Astrocyte (in vitro differentiated cells and primary cell): ENCODE results near the gene KRTAP19-2.

Experiments used
- EZH2 ChIP-seq: IDR thresholded peaks from 2 replicates; pipeline ENCODE4 v1.6.1; 2012; ENCODE audit warnings: mild to moderate bottlenecking, low read length, inconsistent platforms; ENCODE audit not compliant: insufficient read depth
- TF ChIP-seq, protein P1 (sequence below): IDR thresholded peaks from 2 replicates; pipeline ENCODE4 v1.5.1; 2011; ENCODE audit warnings: low read depth, mild to moderate bottlenecking, inconsistent platforms, low read length, moderate library complexity; ENCODE audit not compliant: insufficient read depth

DNA sequence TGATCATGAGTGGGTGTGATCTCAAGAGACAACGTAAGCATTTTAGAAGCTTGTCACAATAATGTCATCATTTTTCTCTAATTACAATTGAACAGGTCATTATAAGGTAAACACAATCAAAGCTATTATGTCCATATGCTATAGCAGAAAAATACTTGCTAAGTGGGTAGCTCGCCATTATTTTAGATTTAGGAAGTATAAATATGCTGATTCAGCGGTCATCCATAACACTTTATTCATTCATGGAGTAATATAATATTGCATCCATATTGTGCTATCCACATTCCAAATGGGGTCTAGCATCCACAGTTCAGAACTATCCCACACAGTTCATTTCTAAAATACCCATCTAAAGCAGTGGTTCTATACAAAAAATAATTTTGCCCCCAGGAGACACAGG, 38.7 kb downstream of the KRTAP19-2 start:
- TF ChIP-seq, protein P1, sequence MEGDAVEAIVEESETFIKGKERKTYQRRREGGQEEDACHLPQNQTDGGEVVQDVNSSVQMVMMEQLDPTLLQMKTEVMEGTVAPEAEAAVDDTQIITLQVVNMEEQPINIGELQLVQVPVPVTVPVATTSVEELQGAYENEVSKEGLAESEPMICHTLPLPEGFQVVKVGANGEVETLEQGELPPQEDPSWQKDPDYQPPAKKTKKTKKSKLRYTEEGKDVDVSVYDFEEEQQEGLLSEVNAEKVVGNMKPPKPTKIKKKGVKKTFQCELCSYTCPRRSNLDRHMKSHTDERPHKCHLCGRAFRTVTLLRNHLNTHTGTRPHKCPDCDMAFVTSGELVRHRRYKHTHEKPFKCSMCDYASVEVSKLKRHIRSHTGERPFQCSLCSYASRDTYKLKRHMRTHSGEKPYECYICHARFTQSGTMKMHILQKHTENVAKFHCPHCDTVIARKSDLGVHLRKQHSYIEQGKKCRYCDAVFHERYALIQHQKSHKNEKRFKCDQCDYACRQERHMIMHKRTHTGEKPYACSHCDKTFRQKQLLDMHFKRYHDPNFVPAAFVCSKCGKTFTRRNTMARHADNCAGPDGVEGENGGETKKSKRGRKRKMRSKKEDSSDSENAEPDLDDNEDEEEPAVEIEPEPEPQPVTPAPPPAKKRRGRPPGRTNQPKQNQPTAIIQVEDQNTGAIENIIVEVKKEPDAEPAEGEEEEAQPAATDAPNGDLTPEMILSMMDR, result no peak
- TF ChIP-seq EZH2, result no peak
